Activated CD8-positive, alpha-beta memory T cell treated with anti-CD3 and anti-CD28 coated beads for 36 hours (primary cell): ENCODE results near the gene RNF208. TPM values are rescaled to one million over a fixed set of nuclear protein-coding genes. Genes with fewer than 3 reads are reported as not detected.

Experiments
- CTCF ChIA-PET: fragments of 350-600 bp; sonication (Branson Sonifier 250); formaldehyde crosslinking; loops from one replicate; lab custom pipeline; 2021; ENCODE audit warnings: antibody characterized with exemption; lab: Charles Lee
- POLR2A ChIA-PET: fragments of 350-600 bp; sonication (Branson Sonifier 250); formaldehyde crosslinking; loops from one replicate; lab custom pipeline; 2021; ENCODE audit warnings: antibody characterized with exemption; lab: Charles Lee
- total RNA-seq, 2 experiments: library from RNA; stranded (reverse); gene quantifications; one replicate each; pipeline ENCODE4 v1.2.3, GENCODE V29; 2021

Gene RNF208
- total RNA-seq, 2 experiments from 2014 or later, result 3.0 to 4.1 TPM

- CTCF ChIA-PET, result interaction anchor here (1.4 kb wide), 1 partner anchor 13 kb away, joined by 3 read pairs; no protein-coding TSS in a partner anchor
- POLR2A ChIA-PET, result no interaction called here
These were observed 40.4 kb downstream of the RNF208 start for GRCh38 chr9:137181680-137182079.

DNA sequence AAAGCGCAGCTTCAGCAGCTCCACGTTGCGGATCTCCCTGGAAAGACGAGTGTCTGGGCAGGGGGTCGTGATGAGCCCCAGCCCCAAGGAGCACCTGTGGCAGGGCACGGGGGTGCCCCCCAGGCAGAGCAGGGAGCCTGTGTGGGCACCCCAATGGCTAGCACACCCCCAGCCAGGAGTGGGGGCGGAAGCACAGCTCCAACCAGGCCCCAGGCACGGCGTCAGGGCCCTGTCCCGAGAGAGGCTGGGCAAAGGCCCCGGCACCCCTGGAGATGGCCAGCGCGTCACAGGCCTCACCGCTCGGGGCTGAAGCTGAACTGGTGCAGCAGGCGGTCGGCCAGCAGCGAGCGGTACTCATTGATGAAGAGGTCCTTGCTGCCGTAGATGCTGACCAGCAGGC, 41.5 kb downstream of the RNF208 start:
- POLR2A ChIA-PET, result no interaction called here
- CTCF ChIA-PET, result interaction anchor here (1.4 kb wide), 1 partner anchor 12 kb away, joined by 3 read pairs; no protein-coding TSS in a partner anchor

DNA sequence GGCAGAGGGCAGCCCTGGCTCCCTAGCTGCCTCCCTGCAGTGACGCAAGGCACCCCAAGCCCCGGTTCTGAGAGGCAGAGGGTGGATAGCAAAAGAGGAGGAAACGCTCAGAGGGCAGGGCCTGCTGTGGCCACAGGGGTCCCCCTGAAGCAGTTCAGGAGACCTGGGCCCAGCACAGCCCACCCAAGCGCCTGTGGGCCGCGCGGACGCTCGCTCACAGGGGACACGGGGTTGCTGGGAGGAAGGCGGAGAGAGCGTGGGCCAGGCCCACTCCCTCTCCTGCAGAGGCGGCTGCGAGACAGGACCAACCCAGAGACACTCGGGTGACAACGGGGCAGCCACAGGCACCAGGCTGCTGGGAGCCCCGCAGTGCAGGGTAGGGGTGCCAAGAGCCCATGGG, 42.3 kb downstream of the RNF208 start:
- CTCF ChIA-PET, result no interaction called here
- POLR2A ChIA-PET, result no interaction called here

- POLR2A ChIA-PET, result no interaction called here
- CTCF ChIA-PET, result interaction anchor here (0.7 kb wide), 2 partner anchors 19 to 30 kb away, joined by 3 read pairs; no protein-coding TSS in a partner anchor
These were observed 43.0 kb downstream of the RNF208 start for GRCh38 chr9:137178939-137179630.

DNA sequence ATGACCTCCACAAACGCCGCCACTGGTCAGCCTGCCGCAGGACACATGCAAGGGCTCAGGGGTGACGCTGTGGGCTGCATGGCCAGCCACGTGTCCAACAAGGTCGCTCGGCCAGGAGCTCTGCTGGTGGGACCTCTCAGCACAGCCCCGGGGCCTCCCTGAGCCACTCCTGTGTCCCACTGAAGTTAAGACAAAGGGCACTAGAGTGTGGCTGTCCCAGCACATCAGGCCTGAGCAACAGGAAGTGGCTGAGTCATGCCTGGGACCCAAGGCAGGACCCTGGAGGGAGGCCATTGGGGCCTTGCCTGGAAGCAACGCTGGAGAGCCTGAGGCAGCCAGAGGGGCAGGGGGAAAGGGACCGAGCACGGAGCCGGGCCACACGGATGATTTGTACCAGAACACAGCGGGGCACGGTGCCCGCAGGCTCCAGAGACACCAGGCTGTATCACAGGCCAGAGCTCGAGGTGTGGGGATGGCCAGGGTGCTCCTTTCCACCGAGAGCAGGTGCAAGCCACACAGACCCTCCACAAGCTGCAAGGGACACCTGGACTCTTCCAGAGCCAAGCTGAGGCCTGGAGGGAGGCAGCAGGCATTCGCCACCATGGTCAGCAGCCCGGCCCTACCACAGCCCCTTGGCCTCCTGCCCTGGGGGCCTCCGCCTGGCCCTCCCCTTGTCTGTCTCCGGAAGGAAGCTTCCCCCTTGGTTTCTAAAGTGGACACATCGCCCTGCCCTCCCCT, 43.7 kb downstream of the RNF208 start:
- CTCF ChIA-PET, result interaction anchor here (0.7 kb wide), 2 partner anchors 9 to 20 kb away, joined by 3 to 4 read pairs; no protein-coding TSS in a partner anchor
- POLR2A ChIA-PET, result no interaction called here

- POLR2A ChIA-PET, result no interaction called here
- CTCF ChIA-PET, result interaction anchor here (0.6 to 2.2 kb wide), 7 partner anchors 12 to 56 kb away, joined by 3 to 5 read pairs (median 4); partner anchors contain the start of genes ANAPC2, GRIN1, RNF224 and SSNA1
These were observed 45.5 kb downstream of the RNF208 start for GRCh38 chr9:137176302-137177182.

- ChIA-PET POLR2A (no interaction called here), CTCF (interaction anchor here (0.8 to 2.2 kb wide), 8 partner anchors 11 to 61 kb away, joined by 3 to 5 read pairs (median 4); partner anchors contain the start of genes ANAPC2, GRIN1 and SSNA1)
These were observed 46.6 kb downstream of the RNF208 start for GRCh38 chr9:137175345-137175961.

DNA sequence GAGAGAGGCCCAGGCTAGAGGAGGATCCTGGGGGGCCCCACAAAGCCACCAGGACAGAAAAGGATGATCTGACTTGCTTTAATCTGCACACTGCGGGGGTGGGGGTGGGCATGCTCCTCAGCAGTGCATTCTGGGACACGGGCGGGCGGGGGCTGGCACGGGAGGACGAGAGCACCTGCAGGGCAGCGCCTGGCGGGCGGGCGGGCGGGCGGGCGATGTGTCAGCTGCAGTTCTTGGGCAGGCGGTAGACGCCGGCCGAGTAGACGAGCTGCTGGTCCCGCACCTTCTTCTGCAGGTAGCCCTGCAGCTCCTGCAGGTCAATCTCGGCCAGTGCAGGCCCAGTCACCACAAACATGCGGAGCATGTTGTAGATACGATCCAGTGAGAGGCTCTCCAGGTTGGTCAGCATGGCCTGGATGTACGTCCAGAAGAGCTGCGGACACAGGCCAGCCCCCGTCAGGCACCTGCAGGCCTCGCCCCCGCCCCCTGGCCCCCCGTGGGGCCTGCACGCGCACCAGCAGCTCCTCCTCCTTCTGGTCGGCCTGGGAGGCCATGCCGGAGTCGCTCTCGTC, 47.2 kb downstream of the RNF208 start:
- POLR2A ChIA-PET, result interaction anchor here (0.8 kb wide), 1 partner anchor 66 kb away, joined by 3 read pairs; the partner anchor contains the start of gene TUBB4B
- CTCF ChIA-PET, result interaction anchor here (1.2 to 2.2 kb wide), 4 partner anchors 12 to 62 kb away, joined by 3 to 5 read pairs (median 5); no protein-coding TSS in a partner anchor

- CTCF ChIA-PET, result interaction anchor here (1.5 to 2.0 kb wide), 2 partner anchors 12 to 62 kb away, joined by 5 read pairs; no protein-coding TSS in a partner anchor
- POLR2A ChIA-PET, result interaction anchor here (0.8 kb wide), 1 partner anchor 67 kb away, joined by 3 read pairs; the partner anchor contains the start of gene TUBB4B
These were observed 48.0 kb downstream of the RNF208 start for GRCh38 chr9:137173796-137174664.

- ChIA-PET CTCF (interaction anchor here (2.0 kb wide), 1 partner anchor 63 kb away, joined by 5 read pairs; no protein-coding TSS in a partner anchor), POLR2A (no interaction called here)
These were observed 48.9 kb downstream of the RNF208 start for GRCh38 chr9:137172901-137173795.

DNA sequence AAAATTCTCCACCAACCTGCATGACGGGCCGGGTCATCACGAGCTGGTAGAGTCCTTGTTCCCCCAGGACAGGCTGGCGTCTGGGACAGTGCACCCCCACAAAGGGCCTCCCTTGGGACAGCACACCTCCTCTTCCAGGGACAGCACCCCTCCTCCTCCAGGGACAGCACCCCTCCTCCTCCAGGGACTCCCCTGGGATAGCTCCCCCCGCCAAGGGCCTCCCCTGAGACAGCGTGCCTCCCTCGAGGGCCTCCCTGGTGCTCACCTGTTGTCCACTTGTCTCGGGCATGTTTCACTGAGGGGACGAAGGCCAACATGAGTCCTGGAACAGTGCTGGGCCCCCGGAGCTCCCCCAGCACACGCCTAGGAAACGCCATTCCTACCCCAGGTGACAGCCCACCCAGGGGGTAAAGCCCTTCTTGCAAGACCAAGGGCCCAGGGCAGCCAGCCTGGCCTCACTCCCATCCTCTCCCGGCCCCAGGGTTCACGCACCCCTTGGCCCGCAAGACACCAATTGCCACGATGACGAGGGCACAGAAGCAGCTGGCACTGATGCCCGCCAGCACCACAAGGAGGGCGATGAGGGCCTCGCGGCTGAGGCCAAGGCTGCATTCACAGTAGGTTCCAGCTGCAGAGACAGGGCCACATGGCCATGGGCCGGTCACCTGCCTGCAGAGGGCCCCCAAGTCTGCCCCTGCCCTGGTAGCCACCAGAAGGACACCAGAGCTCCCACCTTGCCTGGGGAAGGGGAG, 50.7 kb downstream of the RNF208 start:
- ChIA-PET CTCF (no interaction called here), POLR2A (no interaction called here)

GRCh38 chr9:137170486-137171148, 51.4 kb downstream of the RNF208 start:
- ChIA-PET CTCF (no interaction called here), POLR2A (no interaction called here)
